ENCODE data around the gene BTLA. TPM values are rescaled to one million over a fixed set of nuclear protein-coding genes. Genes with fewer than 3 reads are reported as not detected.
"Not testable (repeated sequence)": the region's sequence is repeated elsewhere in the genome, so short reads cannot be mapped to it uniquely, and the experiment has no call there.

Gene BTLA
- total RNA-seq, 2 experiments from 2014 or later = 7.3 to 7.7 TPM

GRCh38 chr3:112466020-112466419 is 33.3 kb downstream of the BTLA start:
- BruUV-seq (replicated peaks) = no TSS peak
- POLR2A ChIA-PET = interaction anchor here (0.7 to 1.2 kb wide), 2 partner anchors 12 to 27 kb away, joined by 3 read pairs; no protein-coding TSS in a partner anchor

GRCh38 chr3:112464264-112464663 is 35.0 kb downstream of the BTLA start:
- Histone ChIP-seq H2AFZ (ENCODE audit: low read length) (peak overlapping the region; percentile 56), H3K9me2 (ENCODE audit: insufficient read depth, low read length) (no peaks in the 10 kb centered on the region), H3K9me3 (ENCODE audit: low read length) (no peaks in the 10 kb centered on the region), H3K4me1 (ENCODE audit: insufficient read depth, low read length, poor library complexity, severe bottlenecking) (peaks cover 37% of the 10 kb centered on the region), H4K20me1 (ENCODE audit: insufficient read depth, low read length) (no peaks in the 10 kb centered on the region), H3K79me2 (ENCODE audit: insufficient read depth, low read depth, low read length) (no peaks in the 10 kb centered on the region), H3K27ac (ENCODE audit: low read depth, low read length, poor library complexity, severe bottlenecking) (peak overlapping the region; percentile 31), H3K4me2 (ENCODE audit: low read length) (peak overlapping the region; percentile 63), H3K36me3 (ENCODE audit: insufficient read depth, low read length) (peaks cover 22% of the 10 kb centered on the region; the same call in 1 of the 2 replicates), H3K4me3 (ENCODE audit: low read depth, low read length, poor library complexity, severe bottlenecking) (peak overlapping the region; percentile 39)
- CTCF ChIA-PET (ENCODE audit: unreplicated experiment) = no interaction called here
- POLR2A ChIA-PET = interaction anchor here (0.6 to 1.4 kb wide), 15 partner anchors 14 to 712 kb away, joined by 3 to 6 read pairs (median 4); no protein-coding TSS in a partner anchor
- intact Hi-C loops (cut with micrococcal nuclease; ENCODE audit: unreplicated experiment) = loop anchor here (2.0 kb wide), 1 partner anchor 35 kb away; the partner anchor contains the start of gene BTLA
- DNase-seq (ENCODE audit: low spot score) = peak; percentile 58
- no TSS peak for BruUV-seq (replicated peaks)
- TF ChIP-seq CTCF (conservative IDR thresholded peaks at IDR 0.05; ENCODE audit: low read length) = no peak
- no peak for TF ChIP-seq EZH2phosphoT487 (IDR thresholded peaks at IDR 0.05; ENCODE audit: borderline replicate concordance, low read depth, low read length)

More at GRCh38 chr3:112466020-112466419, 33.3 kb downstream of the BTLA start:
- Histone ChIP-seq H3K4me2 (ENCODE audit: low read length) (no peak overlapping the region), H3K27ac (ENCODE audit: low read depth, low read length, poor library complexity, severe bottlenecking) (no peak overlapping the region), H4K20me1 (ENCODE audit: insufficient read depth, low read length) (no peaks in the 10 kb centered on the region), H3K4me3 (ENCODE audit: low read depth, low read length, poor library complexity, severe bottlenecking) (no peak overlapping the region), H3K9me2 (ENCODE audit: insufficient read depth, low read length) (no peaks in the 10 kb centered on the region), H3K79me2 (ENCODE audit: insufficient read depth, low read depth, low read length) (no peaks in the 10 kb centered on the region), H3K9me3 (ENCODE audit: low read length) (no peaks in the 10 kb centered on the region), H3K4me1 (ENCODE audit: insufficient read depth, low read length, poor library complexity, severe bottlenecking) (peaks cover 25% of the 10 kb centered on the region), H3K36me3 (ENCODE audit: insufficient read depth, low read length) (peaks cover 25% of the 10 kb centered on the region; the same call in 1 of the 2 replicates), H2AFZ (ENCODE audit: low read length) (no peak overlapping the region)
- intact Hi-C loops (cut with micrococcal nuclease; ENCODE audit: unreplicated experiment) = no loop called here
- CTCF ChIA-PET (ENCODE audit: unreplicated experiment) = no interaction called here
- no peak for TF ChIP-seq EZH2phosphoT487 (IDR thresholded peaks at IDR 0.05; ENCODE audit: borderline replicate concordance, low read depth, low read length)
- TF ChIP-seq CTCF (conservative IDR thresholded peaks at IDR 0.05; ENCODE audit: low read length) = no peak
- no peak for DNase-seq (ENCODE audit: low spot score)

- H3K4me1 ChIP-seq (ENCODE audit: insufficient read depth, low read length, poor library complexity, severe bottlenecking) = peaks cover 37% of the 10 kb centered on the region
- no peak overlapping the region for H3K4me2 ChIP-seq (ENCODE audit: low read length)
- peak overlapping the region; percentile 56 for H2AFZ ChIP-seq (ENCODE audit: low read length)
- peaks cover 17% of the 10 kb centered on the region; the same call in 1 of the 2 replicates for H3K36me3 ChIP-seq (ENCODE audit: insufficient read depth, low read length)
- H3K9me3 ChIP-seq (ENCODE audit: low read length) = no peaks in the 10 kb centered on the region
- peak overlapping the region; percentile 31 for H3K27ac ChIP-seq (ENCODE audit: low read depth, low read length, poor library complexity, severe bottlenecking)
- H3K79me2 ChIP-seq (ENCODE audit: insufficient read depth, low read depth, low read length) = no peaks in the 10 kb centered on the region
- H4K20me1 ChIP-seq (ENCODE audit: insufficient read depth, low read length) = no peaks in the 10 kb centered on the region
- H3K9me2 ChIP-seq (ENCODE audit: insufficient read depth, low read length) = no peaks in the 10 kb centered on the region
- BruUV-seq (replicated peaks) = no TSS peak
- ChIA-PET POLR2A (interaction anchor here (0.7 to 1.4 kb wide), 2 partner anchors 13 to 174 kb away, joined by 3 read pairs; no protein-coding TSS in a partner anchor), CTCF (ENCODE audit: unreplicated experiment) (no interaction called here)
- no peak overlapping the region for H3K4me3 ChIP-seq (ENCODE audit: low read depth, low read length, poor library complexity, severe bottlenecking)
- intact Hi-C loops (cut with micrococcal nuclease; ENCODE audit: unreplicated experiment) = no loop called here
- no peak for TF ChIP-seq CTCF (conservative IDR thresholded peaks at IDR 0.05; ENCODE audit: low read length)
- TF ChIP-seq EZH2phosphoT487 (IDR thresholded peaks at IDR 0.05; ENCODE audit: borderline replicate concordance, low read depth, low read length) = no peak
- DNase-seq (ENCODE audit: low spot score) = peak; percentile 8
Measured at GRCh38 chr3:112463250-112463649, 36.0 kb downstream of the BTLA start.

GRCh38 chr3:112461787-112462186 is 37.5 kb downstream of the BTLA start:
- H3K79me2 ChIP-seq (ENCODE audit: insufficient read depth, low read depth, low read length); H3K4me2 ChIP-seq (ENCODE audit: low read length); CTCF ChIA-PET (ENCODE audit: unreplicated experiment); H3K9me2 ChIP-seq (ENCODE audit: insufficient read depth, low read length); H3K27ac ChIP-seq (ENCODE audit: low read depth, low read length, poor library complexity, severe bottlenecking); H3K4me3 ChIP-seq (ENCODE audit: low read depth, low read length, poor library complexity, severe bottlenecking); H3K9me3 ChIP-seq (ENCODE audit: low read length); intact Hi-C loops (cut with micrococcal nuclease; ENCODE audit: unreplicated experiment); BruUV-seq (replicated peaks); H4K20me1 ChIP-seq (ENCODE audit: insufficient read depth, low read length); H2AFZ ChIP-seq (ENCODE audit: low read length); POLR2A ChIA-PET; DNase-seq (ENCODE audit: low spot score): not testable (repeated sequence)
- Histone ChIP-seq H3K4me1 (ENCODE audit: insufficient read depth, low read length, poor library complexity, severe bottlenecking) (peaks cover 37% of the 10 kb centered on the region), H3K36me3 (ENCODE audit: insufficient read depth, low read length) (peaks cover 17% of the 10 kb centered on the region; the same call in 1 of the 2 replicates)
